ENCODE measurements around the gene CREG2. TPM values are rescaled to one million over a fixed set of nuclear protein-coding genes. Genes with fewer than 3 reads are reported as not detected.

CREG2 gene
- total RNA-seq, 6 experiments from 2014 or later, result not detected

GRCh38 chr2:101410114-101410513 is 22.8 kb upstream of the CREG2 start:
- H3K9me3 Mint-ChIP-seq, result no peaks in the 10 kb centered on the region
- no peak for TF ChIP-seq CTCF (IDR thresholded peaks at IDR 0.05)
- H3K4me3 Mint-ChIP-seq, result no peak overlapping the region
- H3K27ac Mint-ChIP-seq, result no peak overlapping the region
- no peaks in the 10 kb centered on the region; the same call in 1 of the 2 replicates for H3K27me3 Mint-ChIP-seq (ENCODE audit: insufficient read depth)
- no peak for DNase-seq
- H3K36me3 Mint-ChIP-seq (ENCODE audit: low read depth), result peaks cover 31% of the 10 kb centered on the region
- peaks cover 10% of the 10 kb centered on the region for H3K4me1 Mint-ChIP-seq (ENCODE audit: low read depth)

DNA sequence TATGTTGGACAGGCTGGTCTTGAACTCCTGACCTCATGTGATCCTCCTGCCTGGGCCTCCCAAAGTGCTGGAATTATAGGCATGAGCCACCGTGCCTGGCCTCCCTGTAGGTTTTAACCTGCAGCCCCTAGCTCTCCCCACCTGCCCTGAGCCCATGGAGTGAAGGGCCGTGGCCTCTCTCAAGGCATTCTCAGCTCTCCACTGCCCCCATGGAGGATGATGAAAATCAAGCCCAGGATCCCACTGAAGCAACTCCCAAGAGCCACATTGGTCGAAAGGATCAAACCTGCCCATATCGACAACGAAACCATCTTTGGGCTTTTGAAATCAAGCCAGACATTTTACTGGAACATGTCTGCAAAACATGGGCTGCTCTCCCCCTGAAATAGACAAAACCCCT is 22.4 kb upstream of the CREG2 start:
- TF ChIP-seq CTCF (IDR thresholded peaks at IDR 0.05), result no peak
- no peak for DNase-seq
- Mint-ChIP-seq H3K27me3 (ENCODE audit: insufficient read depth) (no peaks in the 10 kb centered on the region; the same call in 1 of the 2 replicates), H3K4me1 (ENCODE audit: low read depth) (peaks cover 10% of the 10 kb centered on the region), H3K27ac (no peak overlapping the region), H3K36me3 (ENCODE audit: low read depth) (peaks cover 27% of the 10 kb centered on the region), H3K9me3 (no peaks in the 10 kb centered on the region), H3K4me3 (no peak overlapping the region)

- peaks cover 10% of the 10 kb centered on the region for H3K4me1 Mint-ChIP-seq (ENCODE audit: low read depth)
- no peak for TF ChIP-seq CTCF (IDR thresholded peaks at IDR 0.05)
- no peak overlapping the region for H3K27ac Mint-ChIP-seq
- peaks cover 25% of the 10 kb centered on the region for H3K36me3 Mint-ChIP-seq (ENCODE audit: low read depth)
- no peaks in the 10 kb centered on the region for H3K9me3 Mint-ChIP-seq
- H3K4me3 Mint-ChIP-seq, result no peak overlapping the region
- no peak for DNase-seq
- no peaks in the 10 kb centered on the region; the same call in 1 of the 2 replicates for H3K27me3 Mint-ChIP-seq (ENCODE audit: insufficient read depth)
These were observed 21.6 kb upstream of the CREG2 start for GRCh38 chr2:101408925-101409324.

DNA sequence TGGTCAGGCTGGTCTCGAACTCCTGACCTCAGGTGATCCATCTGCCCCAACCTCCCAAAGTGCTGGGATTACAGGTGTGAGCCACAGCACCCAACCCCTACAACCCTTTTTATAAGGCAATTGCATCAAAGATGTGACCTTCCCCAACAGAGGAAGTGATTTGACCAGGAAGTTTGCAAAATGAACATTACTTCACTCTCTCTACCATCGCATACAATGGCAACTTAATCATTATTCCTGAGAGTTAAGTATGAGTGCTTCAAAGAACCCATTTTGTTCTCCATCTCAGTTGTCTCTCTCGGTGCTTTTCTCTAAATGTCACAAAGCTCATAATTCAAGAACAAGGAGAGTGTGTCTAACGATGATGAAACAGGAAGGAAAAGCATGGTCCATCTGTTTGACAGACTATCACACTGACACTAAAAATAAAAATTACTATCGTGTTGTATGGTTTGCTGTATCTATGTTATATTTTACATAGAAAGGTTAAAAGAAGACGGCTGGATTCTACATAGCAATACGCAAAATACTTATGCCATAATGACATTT is 18.1 kb upstream of the CREG2 start:
- TF ChIP-seq CTCF (IDR thresholded peaks at IDR 0.05), result no peak
- DNase-seq, result no peak
- H3K27ac Mint-ChIP-seq, result no peak overlapping the region
- no peak overlapping the region for H3K4me3 Mint-ChIP-seq
- H3K36me3 Mint-ChIP-seq (ENCODE audit: low read depth), result peaks cover 30% of the 10 kb centered on the region
- peaks cover 12% of the 10 kb centered on the region for H3K4me1 Mint-ChIP-seq (ENCODE audit: low read depth)
- H3K27me3 Mint-ChIP-seq (ENCODE audit: insufficient read depth), result no peaks in the 10 kb centered on the region; the same call in 1 of the 2 replicates
- no peaks in the 10 kb centered on the region for H3K9me3 Mint-ChIP-seq

DNA sequence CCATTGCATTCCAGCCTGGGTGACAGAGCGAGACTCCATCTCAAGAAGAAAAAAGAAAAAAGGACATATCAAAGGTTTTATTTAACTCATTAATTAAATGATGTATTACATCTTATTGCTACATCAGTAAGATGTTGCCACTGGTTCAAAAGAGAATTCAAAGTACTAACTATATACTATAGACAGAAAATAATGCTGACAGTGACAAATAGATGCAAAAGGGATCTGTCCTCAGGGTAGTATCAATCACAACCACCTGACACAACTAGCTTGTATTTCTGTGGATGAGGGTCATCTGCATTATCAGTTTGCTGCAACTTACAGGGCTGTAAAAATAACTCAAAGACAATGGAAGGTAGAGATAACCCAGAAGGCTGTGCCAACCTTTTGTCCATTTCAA is 16.4 kb upstream of the CREG2 start:
- no peak for DNase-seq
- no peaks in the 10 kb centered on the region; the same call in 1 of the 2 replicates for H3K27me3 Mint-ChIP-seq (ENCODE audit: insufficient read depth)
- no peak overlapping the region for H3K4me3 Mint-ChIP-seq
- no peak for TF ChIP-seq CTCF (IDR thresholded peaks at IDR 0.05)
- H3K27ac Mint-ChIP-seq, result no peak overlapping the region
- no peaks in the 10 kb centered on the region for H3K9me3 Mint-ChIP-seq
- H3K36me3 Mint-ChIP-seq (ENCODE audit: low read depth), result peaks cover 24% of the 10 kb centered on the region
- H3K4me1 Mint-ChIP-seq (ENCODE audit: low read depth), result peaks cover 21% of the 10 kb centered on the region

All from HFFc6 (cell line).